Activated B cell treated with CpG ODN at 0.5 μM for 24 hours (primary cell): ENCODE data around the gene PTPN7. TPM values are rescaled to one million over a fixed set of nuclear protein-coding genes. Genes with fewer than 3 reads are reported as not detected.
A peak's percentile ranks its signal among the peaks of the same experiment; 100 is the strongest.

Experiments used
- ATAC-seq: fragments of 200-7000 bp; cut with Tn5 transposase; one replicate; pipeline ENCODE4 v1.10.0; 2021; ENCODE audit warnings: low read depth, mild to moderate bottlenecking, moderate library complexity
- CTCF ChIA-PET: fragments of 350-600 bp; sonication (Branson Sonifier 250); formaldehyde crosslinking; loops from one replicate; lab custom pipeline; 2021; ENCODE audit warnings: antibody characterized with exemption; lab: Charles Lee
- POLR2A ChIA-PET: fragments of 350-600 bp; sonication (Branson Sonifier 250); formaldehyde crosslinking; loops from one replicate; lab custom pipeline; 2021; ENCODE audit warnings: antibody characterized with exemption; lab: Charles Lee
- DNase-seq: peaks from one replicate; pipeline ENCODE4 v3.0.0; 2022
- H3K27ac Mint-ChIP-seq: one replicate; pipeline ENCODE4 v1.8.0; 2020; ENCODE audit warnings: mixed read lengths
- H3K27me3 Mint-ChIP-seq: one replicate; pipeline ENCODE4 v1.8.0; 2021; ENCODE audit warnings: mixed read lengths
- H3K36me3 Mint-ChIP-seq: one replicate; pipeline ENCODE4 v1.8.0; 2021; ENCODE audit warnings: low read depth, mixed read lengths
- H3K4me1 Mint-ChIP-seq: one replicate; pipeline ENCODE4 v1.8.0; 2021; ENCODE audit warnings: mixed read lengths
- H3K4me3 Mint-ChIP-seq: one replicate; pipeline ENCODE4 v1.8.0; 2020; ENCODE audit warnings: mild to moderate bottlenecking, mixed read lengths
- H3K9me3 Mint-ChIP-seq: one replicate; pipeline ENCODE4 v1.8.0; 2020; ENCODE audit warnings: mixed read lengths
- intact Hi-C: fragments of 100-400 bp; cut with micrococcal nuclease; formaldehyde crosslinking; loops from one replicate; pipeline ENCODE4 v1.15.1; 2024
- total RNA-seq: library from RNA; stranded (reverse); gene quantifications from 2 replicates; pipeline ENCODE4 v1.2.3, GENCODE V29; 2022
- TF ChIP-seq, protein P1 (sequence below): fragments of 200-600 bp; IDR thresholded peaks from one replicate; pipeline ENCODE4 v1.8.0; 2022; ENCODE audit warnings: antibody characterized with exemption, mild to moderate bottlenecking

Gene PTPN7
- total RNA-seq, 1 donor from 2014 or later = 31.0 TPM

DNA sequence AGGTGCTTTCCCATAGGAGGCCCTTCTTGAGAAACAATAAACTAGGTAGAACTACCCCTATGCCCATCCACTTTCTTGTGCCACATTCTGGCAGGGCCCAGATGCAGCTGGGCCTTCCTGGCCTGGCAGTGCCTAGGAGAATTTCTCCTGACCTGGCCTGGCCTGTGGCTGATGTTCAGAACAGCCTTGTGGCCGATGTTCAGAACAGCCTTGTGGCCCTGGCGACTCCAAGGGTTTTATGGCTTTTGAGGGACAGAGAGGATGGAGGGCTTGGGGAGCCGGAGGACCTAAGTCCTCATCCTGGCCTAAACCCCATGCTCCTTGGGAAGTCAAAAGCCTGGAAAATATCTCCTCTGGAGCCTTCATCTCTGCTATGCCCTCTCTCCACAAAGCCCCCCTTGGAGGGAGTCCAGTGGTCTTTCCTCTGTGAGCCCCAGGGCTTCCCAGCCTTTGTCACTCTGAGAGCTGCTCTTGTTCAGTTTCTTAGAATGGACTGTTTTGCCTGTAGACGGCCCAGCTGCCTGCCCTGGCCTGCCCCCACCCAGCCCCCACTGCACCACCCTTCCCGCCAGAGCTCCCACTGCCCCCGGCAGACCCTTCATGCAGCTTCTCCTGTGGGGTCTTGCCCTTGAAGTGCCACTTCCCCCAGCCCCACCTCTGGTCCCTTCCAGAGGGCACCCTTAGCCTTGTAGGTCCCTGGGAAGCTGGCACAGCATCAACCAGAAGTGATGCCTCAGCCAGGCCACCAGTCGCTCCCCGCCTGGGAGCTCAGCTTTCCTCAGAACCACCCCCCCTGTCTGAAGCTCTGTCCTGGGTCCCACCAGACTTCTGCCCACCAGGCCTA is 30.7 kb downstream of the PTPN7 start:
- POLR2A ChIA-PET = interaction anchor here (0.7 kb wide), 1 partner anchor 12 kb away, joined by 4 read pairs; no protein-coding TSS in a partner anchor
- Mint-ChIP-seq H3K27me3 (peaks cover 3% of the 10 kb centered on the region), H3K4me3 (no peak overlapping the region), H3K36me3 (peaks cover 30% of the 10 kb centered on the region), H3K9me3 (no peaks in the 10 kb centered on the region), H3K4me1 (no peaks in the 10 kb centered on the region), H3K27ac (no peak overlapping the region)
- TF ChIP-seq, protein P1, sequence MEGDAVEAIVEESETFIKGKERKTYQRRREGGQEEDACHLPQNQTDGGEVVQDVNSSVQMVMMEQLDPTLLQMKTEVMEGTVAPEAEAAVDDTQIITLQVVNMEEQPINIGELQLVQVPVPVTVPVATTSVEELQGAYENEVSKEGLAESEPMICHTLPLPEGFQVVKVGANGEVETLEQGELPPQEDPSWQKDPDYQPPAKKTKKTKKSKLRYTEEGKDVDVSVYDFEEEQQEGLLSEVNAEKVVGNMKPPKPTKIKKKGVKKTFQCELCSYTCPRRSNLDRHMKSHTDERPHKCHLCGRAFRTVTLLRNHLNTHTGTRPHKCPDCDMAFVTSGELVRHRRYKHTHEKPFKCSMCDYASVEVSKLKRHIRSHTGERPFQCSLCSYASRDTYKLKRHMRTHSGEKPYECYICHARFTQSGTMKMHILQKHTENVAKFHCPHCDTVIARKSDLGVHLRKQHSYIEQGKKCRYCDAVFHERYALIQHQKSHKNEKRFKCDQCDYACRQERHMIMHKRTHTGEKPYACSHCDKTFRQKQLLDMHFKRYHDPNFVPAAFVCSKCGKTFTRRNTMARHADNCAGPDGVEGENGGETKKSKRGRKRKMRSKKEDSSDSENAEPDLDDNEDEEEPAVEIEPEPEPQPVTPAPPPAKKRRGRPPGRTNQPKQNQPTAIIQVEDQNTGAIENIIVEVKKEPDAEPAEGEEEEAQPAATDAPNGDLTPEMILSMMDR = no peak
- no peak for ATAC-seq
- intact Hi-C loops = no loop called here
- CTCF ChIA-PET = no interaction called here
- DNase-seq = no peak

DNA sequence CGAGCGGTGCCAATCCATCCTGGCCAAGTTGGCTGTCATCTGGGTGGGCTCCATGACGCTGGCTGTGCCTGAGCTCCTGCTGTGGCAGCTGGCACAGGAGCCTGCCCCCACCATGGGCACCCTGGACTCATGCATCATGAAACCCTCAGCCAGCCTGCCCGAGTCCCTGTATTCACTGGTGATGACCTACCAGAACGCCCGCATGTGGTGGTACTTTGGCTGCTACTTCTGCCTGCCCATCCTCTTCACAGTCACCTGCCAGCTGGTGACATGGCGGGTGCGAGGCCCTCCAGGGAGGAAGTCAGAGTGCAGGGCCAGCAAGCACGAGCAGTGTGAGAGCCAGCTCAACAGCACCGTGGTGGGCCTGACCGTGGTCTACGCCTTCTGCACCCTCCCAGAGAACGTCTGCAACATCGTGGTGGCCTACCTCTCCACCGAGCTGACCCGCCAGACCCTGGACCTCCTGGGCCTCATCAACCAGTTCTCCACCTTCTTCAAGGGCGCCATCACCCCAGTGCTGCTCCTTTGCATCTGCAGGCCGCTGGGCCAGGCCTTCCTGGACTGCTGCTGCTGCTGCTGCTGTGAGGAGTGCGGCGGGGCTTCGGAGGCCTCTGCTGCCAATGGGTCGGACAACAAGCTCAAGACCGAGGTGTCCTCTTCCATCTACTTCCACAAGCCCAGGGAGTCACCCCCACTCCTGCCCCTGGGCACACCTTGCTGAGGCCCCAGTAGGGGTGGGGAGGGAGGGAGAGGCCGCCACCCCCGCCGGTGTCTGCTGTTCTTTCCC is 32.4 kb downstream of the PTPN7 start:
- ATAC-seq (peak; percentile 14), DNase-seq (no peak)
- CTCF ChIA-PET = no interaction called here
- Mint-ChIP-seq H3K36me3 (peaks cover 15% of the 10 kb centered on the region), H3K4me3 (no peak overlapping the region), H3K9me3 (no peaks in the 10 kb centered on the region), H3K27me3 (peaks cover 11% of the 10 kb centered on the region), H3K4me1 (no peaks in the 10 kb centered on the region), H3K27ac (no peak overlapping the region)
- POLR2A ChIA-PET = no interaction called here
- TF ChIP-seq, protein P1 = no peak
- intact Hi-C loops = no loop called here

DNA sequence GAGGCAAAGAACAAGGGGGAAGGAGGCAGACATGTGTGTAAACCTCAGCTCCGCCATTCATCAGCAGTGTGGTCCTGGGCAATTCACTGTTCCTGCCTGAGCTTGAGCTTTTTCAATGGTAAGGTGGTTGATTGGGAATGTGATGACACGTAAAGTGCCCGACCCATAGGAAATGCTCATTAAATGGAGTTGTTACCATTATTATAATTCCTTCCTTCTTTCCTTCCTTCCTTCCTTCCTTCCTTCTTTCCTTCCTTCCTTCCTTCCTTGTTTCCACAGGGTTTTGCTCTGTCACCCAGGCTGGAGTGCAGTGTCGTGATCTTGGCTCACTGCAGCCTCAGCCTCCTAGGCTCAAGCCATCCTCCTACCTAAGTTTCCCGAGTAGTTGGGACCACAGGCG is 33.3 kb downstream of the PTPN7 start:
- Mint-ChIP-seq H3K27ac (no peak overlapping the region), H3K36me3 (peaks cover 6% of the 10 kb centered on the region), H3K4me3 (no peak overlapping the region), H3K4me1 (no peaks in the 10 kb centered on the region), H3K9me3 (no peaks in the 10 kb centered on the region), H3K27me3 (peaks cover 11% of the 10 kb centered on the region)
- DNase-seq (no peak), ATAC-seq (no peak)
- CTCF ChIA-PET = no interaction called here
- intact Hi-C loops = no loop called here
- TF ChIP-seq, protein P1 = no peak
- POLR2A ChIA-PET = no interaction called here

DNA sequence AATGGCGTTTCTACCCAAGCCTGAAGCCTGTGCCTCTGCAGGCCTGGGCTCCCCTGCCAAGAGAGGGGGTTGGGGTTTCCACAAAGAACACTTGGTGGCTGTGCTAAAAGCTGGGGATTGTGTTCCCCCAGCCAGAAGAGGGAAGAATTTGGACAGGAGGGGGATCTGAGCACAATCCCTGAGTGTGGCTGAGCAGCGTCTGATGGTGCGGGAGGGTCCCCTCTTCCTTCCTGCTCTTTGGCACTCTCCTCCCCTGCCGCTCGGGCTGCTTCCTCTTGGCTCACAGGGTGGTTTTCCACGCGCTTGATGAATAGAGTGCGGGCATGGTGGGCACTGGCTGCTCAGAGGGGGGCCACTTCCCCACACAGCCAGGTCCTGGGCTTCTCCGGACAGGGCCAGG is 34.0 kb downstream of the PTPN7 start:
- H3K4me3 Mint-ChIP-seq = no peak overlapping the region
- intact Hi-C loops = no loop called here
- ChIA-PET POLR2A (no interaction called here), CTCF (no interaction called here)
- H3K27ac Mint-ChIP-seq = no peak overlapping the region
- H3K9me3 Mint-ChIP-seq = no peaks in the 10 kb centered on the region
- ATAC-seq (no peak), DNase-seq (no peak)
- H3K36me3 Mint-ChIP-seq = peaks cover 1% of the 10 kb centered on the region
- TF ChIP-seq, protein P1 = no peak
- H3K27me3 Mint-ChIP-seq = peaks cover 16% of the 10 kb centered on the region
- H3K4me1 Mint-ChIP-seq = no peaks in the 10 kb centered on the region

DNA sequence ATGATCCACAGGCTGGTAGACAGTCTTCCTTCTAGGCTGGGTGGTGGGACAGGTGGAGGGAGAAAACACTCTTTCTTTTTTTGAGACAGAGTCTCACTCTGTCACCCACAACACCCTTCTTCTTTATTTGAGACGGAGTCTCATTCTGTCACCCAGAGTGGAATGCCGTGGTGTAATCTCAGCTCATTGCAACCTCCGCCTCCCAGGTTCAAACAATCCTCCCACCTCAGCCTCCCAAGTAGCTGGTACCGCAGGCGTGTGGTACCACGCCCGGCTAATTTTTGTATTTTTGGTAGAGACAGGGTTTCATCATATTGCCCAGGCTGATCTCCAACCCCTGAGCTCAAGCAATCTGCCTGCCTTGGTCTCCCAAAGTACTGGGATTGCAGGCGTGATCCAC is 34.8 kb downstream of the PTPN7 start:
- CTCF ChIA-PET = no interaction called here
- POLR2A ChIA-PET = interaction anchor here (0.7 kb wide), 1 partner anchor 14 kb away, joined by 13 read pairs; no protein-coding TSS in a partner anchor
- TF ChIP-seq, protein P1 = no peak

More for the DNA sequence above, 34.8 kb downstream of the PTPN7 start:
- Mint-ChIP-seq H3K4me3 (no peak overlapping the region), H3K27me3 (peaks cover 20% of the 10 kb centered on the region), H3K4me1 (no peaks in the 10 kb centered on the region), H3K9me3 (no peaks in the 10 kb centered on the region), H3K27ac (no peak overlapping the region), H3K36me3 (no peaks in the 10 kb centered on the region)
- no peak for DNase-seq
- no peak for ATAC-seq
- intact Hi-C loops = no loop called here
